Epithelial cell of esophagus (primary cell): Measurements from ENCODE around the gene SDF4.

Experiments used
- DNase-seq: peaks from one replicate; pipeline ENCODE4 v3.0.0; 2010; ENCODE audit warnings: low read depth
- H3K4me3 ChIP-seq: 2 replicates; pipeline ENCODE4 v1.5.1; 2011; ENCODE audit warnings: mild to moderate bottlenecking, low read length, control low read depth
- TF ChIP-seq, protein P1 (sequence below): IDR thresholded peaks from 2 replicates; pipeline ENCODE4 v1.5.1; 2011; ENCODE audit warnings: low read depth, mild to moderate bottlenecking, low read length, control low read depth, inconsistent platforms; ENCODE audit not compliant: insufficient read depth; ENCODE audit errors: missing control alignments

Gene SDF4

DNA sequence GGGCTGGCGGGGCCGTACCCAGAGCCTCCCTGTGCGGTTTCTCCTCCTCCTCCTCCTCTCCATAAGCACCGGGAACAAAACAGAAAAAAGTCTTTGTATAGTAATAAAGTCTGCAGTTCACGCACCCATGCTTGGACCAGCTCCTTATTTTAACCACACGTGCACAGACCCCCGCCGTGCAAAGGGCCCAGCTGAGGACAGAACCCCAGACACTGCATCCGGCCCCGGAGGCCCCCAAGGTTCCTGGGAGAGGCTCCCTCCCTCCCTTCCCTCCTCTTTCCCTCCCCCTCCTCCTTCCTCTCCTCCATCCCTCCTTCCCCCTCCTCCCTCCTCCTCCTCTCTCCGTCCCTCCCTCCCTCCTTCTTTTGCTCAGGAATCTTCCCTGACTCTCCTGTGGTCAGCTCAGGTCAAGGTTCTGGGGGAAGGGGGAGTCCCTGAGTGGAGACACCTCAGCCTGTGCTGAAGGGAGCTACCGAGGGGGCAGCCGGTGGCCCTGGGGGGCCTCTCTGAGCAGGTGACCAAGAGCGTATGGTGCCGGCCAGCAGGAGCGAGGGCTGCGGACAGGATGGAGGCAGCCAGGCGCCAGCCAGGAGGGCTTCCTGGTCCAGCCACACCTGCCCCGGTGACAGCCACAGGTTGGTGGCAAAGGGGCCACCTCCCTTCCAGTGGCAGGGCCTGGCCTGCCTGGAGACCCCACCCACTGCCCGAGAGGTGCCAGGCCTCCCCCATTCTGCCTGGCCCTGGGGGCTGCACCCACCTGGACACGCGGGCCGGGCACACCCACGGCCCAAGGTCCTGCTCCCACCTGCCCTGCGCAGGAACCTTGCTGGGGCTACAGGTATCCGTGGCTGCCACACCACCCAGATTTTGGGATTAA lies 61.3 kb downstream of the SDF4 start:
- H3K4me3 ChIP-seq: no peak overlapping the region
- TF ChIP-seq, protein P1, sequence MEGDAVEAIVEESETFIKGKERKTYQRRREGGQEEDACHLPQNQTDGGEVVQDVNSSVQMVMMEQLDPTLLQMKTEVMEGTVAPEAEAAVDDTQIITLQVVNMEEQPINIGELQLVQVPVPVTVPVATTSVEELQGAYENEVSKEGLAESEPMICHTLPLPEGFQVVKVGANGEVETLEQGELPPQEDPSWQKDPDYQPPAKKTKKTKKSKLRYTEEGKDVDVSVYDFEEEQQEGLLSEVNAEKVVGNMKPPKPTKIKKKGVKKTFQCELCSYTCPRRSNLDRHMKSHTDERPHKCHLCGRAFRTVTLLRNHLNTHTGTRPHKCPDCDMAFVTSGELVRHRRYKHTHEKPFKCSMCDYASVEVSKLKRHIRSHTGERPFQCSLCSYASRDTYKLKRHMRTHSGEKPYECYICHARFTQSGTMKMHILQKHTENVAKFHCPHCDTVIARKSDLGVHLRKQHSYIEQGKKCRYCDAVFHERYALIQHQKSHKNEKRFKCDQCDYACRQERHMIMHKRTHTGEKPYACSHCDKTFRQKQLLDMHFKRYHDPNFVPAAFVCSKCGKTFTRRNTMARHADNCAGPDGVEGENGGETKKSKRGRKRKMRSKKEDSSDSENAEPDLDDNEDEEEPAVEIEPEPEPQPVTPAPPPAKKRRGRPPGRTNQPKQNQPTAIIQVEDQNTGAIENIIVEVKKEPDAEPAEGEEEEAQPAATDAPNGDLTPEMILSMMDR: no peak
- no peak for DNase-seq

DNA sequence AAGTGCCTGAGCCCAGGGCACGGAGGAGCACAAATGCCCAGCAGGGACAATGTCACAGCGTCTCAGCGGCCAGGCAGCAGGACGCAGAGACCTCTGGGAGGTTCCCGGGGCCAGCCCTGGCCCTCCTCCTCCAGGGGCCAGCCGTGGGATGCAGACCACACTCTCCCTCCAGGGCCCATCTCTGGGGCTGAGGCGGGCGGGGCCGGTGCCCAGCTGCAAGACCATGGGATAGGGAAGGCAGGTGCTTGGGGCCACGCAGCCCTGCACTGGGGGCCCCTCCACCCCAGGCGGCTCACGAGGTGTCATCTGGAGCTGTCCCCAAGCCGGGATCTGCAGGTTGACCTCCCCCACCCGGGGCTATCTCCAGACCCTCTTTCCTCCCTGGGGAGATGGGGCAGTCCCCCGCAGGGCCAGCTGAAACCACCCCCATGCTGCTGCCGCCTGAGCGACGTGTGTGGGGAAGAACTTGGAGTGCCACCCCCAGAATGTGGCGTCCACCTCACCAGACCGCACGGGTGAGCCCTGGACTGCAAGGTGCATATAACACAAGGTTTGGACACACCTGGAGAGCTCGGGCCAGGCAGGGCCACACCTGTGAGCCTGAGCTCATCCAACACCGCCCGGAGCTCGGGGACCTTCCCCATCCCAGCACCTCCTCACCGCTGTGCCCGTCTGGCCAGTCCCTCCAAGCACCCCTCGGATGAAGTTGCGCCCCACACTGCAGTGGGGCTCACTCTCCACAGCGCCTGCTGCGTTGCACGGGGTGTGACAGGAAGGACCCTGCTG lies 62.2 kb downstream of the SDF4 start:
- no peak for DNase-seq
- TF ChIP-seq, protein P1: no peak
- H3K4me3 ChIP-seq: no peak overlapping the region

- DNase-seq: no peak
- H3K4me3 ChIP-seq: no peak overlapping the region
- TF ChIP-seq, protein P1: no peak
Observed at GRCh38 chr1:1168451-1169411, 63.1 kb downstream of the SDF4 start.

DNA sequence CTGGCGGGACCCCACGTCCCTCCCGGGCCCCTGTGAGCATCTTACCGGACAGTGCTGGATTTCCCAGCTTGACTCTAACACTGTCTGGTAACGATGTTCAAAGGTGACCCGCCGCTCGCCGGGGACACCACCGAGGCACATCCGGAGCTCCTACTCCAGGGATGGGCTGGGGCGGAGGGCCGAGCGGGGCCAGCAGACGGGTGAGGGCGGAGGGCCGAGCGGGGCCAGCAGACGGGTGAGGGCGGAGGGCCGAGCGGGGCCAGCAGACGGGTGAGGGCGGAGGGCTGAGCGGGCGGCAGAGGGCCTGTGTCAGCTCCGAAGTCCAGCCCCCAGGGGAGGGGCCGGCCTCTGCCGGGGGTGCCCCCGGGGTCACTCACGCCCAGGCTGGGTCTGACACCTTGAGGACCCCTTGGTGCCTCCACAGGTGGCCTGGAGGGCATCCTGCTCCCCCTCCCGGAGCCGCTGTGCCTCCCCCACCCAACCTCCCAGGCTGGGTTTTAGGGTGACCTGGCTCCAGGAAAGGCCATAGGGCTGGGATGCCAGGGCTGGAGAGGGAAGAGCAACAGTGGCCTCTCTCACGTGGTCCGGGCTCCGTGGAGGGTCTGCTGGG lies 63.9 kb downstream of the SDF4 start:
- no peak overlapping the region for H3K4me3 ChIP-seq
- no peak for DNase-seq
- TF ChIP-seq, protein P1: no peak

- DNase-seq: no peak
- TF ChIP-seq, protein P1: no peak
- H3K4me3 ChIP-seq: no peak overlapping the region
Observed at GRCh38 chr1:1167398-1167821, 64.4 kb downstream of the SDF4 start.
